ENCODE data around the gene ZEB2. TPM values are rescaled to one million over a fixed set of nuclear protein-coding genes. Genes with fewer than 3 reads are reported as not detected.

Gene ZEB2
- 126 and 139 TPM in 2 replicates for total RNA-seq
- long read RNA-seq, full-length matches to known transcripts: 45 of 100 reads
- long read RNA-seq, partial matches to known transcripts: 35 of 100 reads
- long read RNA-seq, other reads (novel, unspliced or antisense): 20 of 100 reads

GRCh38 chr2:144519934-144520731, at the start of gene ZEB2:
ZEB2 (minus strand) TSS chr2:144520119; CDS start chr2:144517350, 2,769 bp downstream.
- peaks cover 37% of the 10 kb centered on the region for H3K4me1 Mint-ChIP-seq (ENCODE audit: unreplicated experiment)
- peaks cover 2% of the 10 kb centered on the region for H3K36me3 Mint-ChIP-seq (ENCODE audit: unreplicated experiment)
- peak within 1 kb of the TSS; percentile 90 for H3K27ac Mint-ChIP-seq (ENCODE audit: unreplicated experiment)
- H3K4me3 Mint-ChIP-seq (ENCODE audit: unreplicated experiment): no peak within 1 kb of the TSS
- H3K9me3 Mint-ChIP-seq (ENCODE audit: unreplicated experiment): no peaks in the 10 kb centered on the region
- DNase-seq (ENCODE audit: extremely low spot score, unreplicated experiment): peak; percentile 90
- H3K27me3 Mint-ChIP-seq (ENCODE audit: unreplicated experiment): no peaks in the 10 kb centered on the region
- TF ChIP-seq CTCF (IDR thresholded peaks at IDR 0.05): peak; percentile 88

- TF ChIP-seq CTCF (IDR thresholded peaks at IDR 0.05): no peak
- no peak overlapping the region for H3K4me3 Mint-ChIP-seq (ENCODE audit: unreplicated experiment)
- no peaks in the 10 kb centered on the region for H3K4me1 Mint-ChIP-seq (ENCODE audit: unreplicated experiment)
- no peak overlapping the region for H3K27ac Mint-ChIP-seq (ENCODE audit: unreplicated experiment)
- no peak for DNase-seq (ENCODE audit: extremely low spot score, unreplicated experiment)
- H3K27me3 Mint-ChIP-seq (ENCODE audit: unreplicated experiment): no peaks in the 10 kb centered on the region
- no peaks in the 10 kb centered on the region for H3K9me3 Mint-ChIP-seq (ENCODE audit: unreplicated experiment)
- H3K36me3 Mint-ChIP-seq (ENCODE audit: unreplicated experiment): no peaks in the 10 kb centered on the region
Observed at GRCh38 chr2:144567745-144568144, 47.8 kb upstream of the ZEB2 start.

DNA sequence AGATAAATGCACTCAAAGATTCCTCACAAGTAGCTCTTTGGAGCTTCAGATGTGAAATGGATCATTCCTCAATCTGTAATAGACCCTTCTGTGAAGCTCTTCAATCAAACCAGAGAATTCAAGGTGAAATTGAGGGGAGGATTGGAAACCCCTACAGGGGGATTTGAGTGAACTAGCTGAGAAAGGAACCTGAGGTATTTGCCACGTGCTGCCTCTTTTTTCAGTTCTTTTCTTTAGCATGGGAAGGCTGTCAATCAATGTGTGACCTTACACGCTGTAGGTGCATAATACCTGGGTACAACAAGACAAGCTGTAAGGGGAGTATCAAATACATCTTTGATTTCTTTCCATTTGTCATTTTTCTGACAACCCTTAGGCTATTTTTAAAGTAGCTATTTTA, 46.5 kb upstream of the ZEB2 start:
- Mint-ChIP-seq H3K36me3 (ENCODE audit: unreplicated experiment) (no peaks in the 10 kb centered on the region), H3K27me3 (ENCODE audit: unreplicated experiment) (no peaks in the 10 kb centered on the region), H3K4me3 (ENCODE audit: unreplicated experiment) (no peak overlapping the region), H3K9me3 (ENCODE audit: unreplicated experiment) (no peaks in the 10 kb centered on the region), H3K4me1 (ENCODE audit: unreplicated experiment) (no peaks in the 10 kb centered on the region), H3K27ac (ENCODE audit: unreplicated experiment) (no peak overlapping the region)
- no peak for TF ChIP-seq CTCF (IDR thresholded peaks at IDR 0.05)
- no peak for DNase-seq (ENCODE audit: extremely low spot score, unreplicated experiment)

- TF ChIP-seq CTCF (IDR thresholded peaks at IDR 0.05): no peak
- DNase-seq (ENCODE audit: extremely low spot score, unreplicated experiment): no peak
- Mint-ChIP-seq H3K9me3 (ENCODE audit: unreplicated experiment) (peaks cover 5% of the 10 kb centered on the region), H3K4me3 (ENCODE audit: unreplicated experiment) (no peak overlapping the region), H3K36me3 (ENCODE audit: unreplicated experiment) (no peaks in the 10 kb centered on the region), H3K27me3 (ENCODE audit: unreplicated experiment) (no peaks in the 10 kb centered on the region), H3K4me1 (ENCODE audit: unreplicated experiment) (peaks cover 2% of the 10 kb centered on the region), H3K27ac (ENCODE audit: unreplicated experiment) (no peak overlapping the region)
Observed at GRCh38 chr2:144560251-144560650, 40.3 kb upstream of the ZEB2 start.

DNA sequence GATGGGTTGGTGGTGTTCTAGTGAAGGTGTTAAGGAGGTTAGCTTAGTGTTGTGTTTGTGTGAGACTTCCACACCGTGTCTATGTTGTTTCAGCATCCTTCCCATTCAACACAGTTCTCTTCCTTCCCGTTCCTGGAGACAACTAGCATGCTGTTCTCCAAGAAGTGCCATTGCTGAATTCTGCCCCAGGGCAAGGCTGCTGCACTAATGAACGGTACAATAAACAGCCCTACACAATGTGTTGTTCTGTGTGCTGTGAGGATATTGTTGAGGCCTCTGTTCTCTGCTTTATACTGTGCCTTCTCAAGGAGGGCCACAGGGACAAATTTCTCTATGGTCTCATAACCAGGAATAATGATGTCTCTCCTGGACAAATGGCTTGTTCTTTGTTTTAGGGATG, 39.8 kb upstream of the ZEB2 start:
- TF ChIP-seq CTCF (IDR thresholded peaks at IDR 0.05): no peak
- Mint-ChIP-seq H3K4me3 (ENCODE audit: unreplicated experiment) (no peak overlapping the region), H3K27ac (ENCODE audit: unreplicated experiment) (no peak overlapping the region), H3K4me1 (ENCODE audit: unreplicated experiment) (peaks cover 8% of the 10 kb centered on the region), H3K36me3 (ENCODE audit: unreplicated experiment) (no peaks in the 10 kb centered on the region), H3K27me3 (ENCODE audit: unreplicated experiment) (no peaks in the 10 kb centered on the region), H3K9me3 (ENCODE audit: unreplicated experiment) (peaks cover 5% of the 10 kb centered on the region)
- no peak for DNase-seq (ENCODE audit: extremely low spot score, unreplicated experiment)
